ENCODE results near the gene S100PBP. TPM values are rescaled to one million over a fixed set of nuclear protein-coding genes. Genes with fewer than 3 reads are reported as not detected.

Gene S100PBP
- total RNA-seq, 1 donor from 2014 or later, result 53.8 TPM

GRCh38 chr1:32770741-32771548, 46.5 kb upstream of the S100PBP start:
- Mint-ChIP-seq H3K4me3 (no peak overlapping the region), H3K4me1 (ENCODE audit: unreplicated experiment) (peaks cover 38% of the 10 kb centered on the region), H3K27ac (no peak overlapping the region), H3K27me3 (no peaks in the 10 kb centered on the region), H3K36me3 (peaks cover 21% of the 10 kb centered on the region), H3K9me3 (no peaks in the 10 kb centered on the region)
- no peak for TF ChIP-seq CTCF (conservative IDR thresholded peaks at IDR 0.05)
- DNase-seq (ENCODE audit: extremely low spot score, unreplicated experiment), result no peak

- Mint-ChIP-seq H3K4me1 (ENCODE audit: unreplicated experiment) (peaks cover 31% of the 10 kb centered on the region), H3K36me3 (peaks cover 24% of the 10 kb centered on the region), H3K9me3 (no peaks in the 10 kb centered on the region), H3K27me3 (no peaks in the 10 kb centered on the region), H3K27ac (no peak overlapping the region), H3K4me3 (no peak overlapping the region)
- no peak for DNase-seq (ENCODE audit: extremely low spot score, unreplicated experiment)
- no peak for TF ChIP-seq CTCF (conservative IDR thresholded peaks at IDR 0.05)
These were observed 45.7 kb upstream of the S100PBP start for GRCh38 chr1:32771561-32772280.

- TF ChIP-seq CTCF (conservative IDR thresholded peaks at IDR 0.05), result no peak
- peak overlapping the region; percentile 65 for H3K4me3 Mint-ChIP-seq
- peaks cover 24% of the 10 kb centered on the region for H3K4me1 Mint-ChIP-seq (ENCODE audit: unreplicated experiment)
- H3K27ac Mint-ChIP-seq, result peak overlapping the region; percentile 88
- no peaks in the 10 kb centered on the region for H3K27me3 Mint-ChIP-seq
- H3K9me3 Mint-ChIP-seq, result no peaks in the 10 kb centered on the region
- H3K36me3 Mint-ChIP-seq, result peaks cover 20% of the 10 kb centered on the region
- DNase-seq (ENCODE audit: extremely low spot score, unreplicated experiment), result no peak
These were observed 45.0 kb upstream of the S100PBP start for GRCh38 chr1:32772281-32773017.

GRCh38 chr1:32773018-32773763, 44.3 kb upstream of the S100PBP start:
- peaks cover 22% of the 10 kb centered on the region for H3K4me1 Mint-ChIP-seq (ENCODE audit: unreplicated experiment)
- no peaks in the 10 kb centered on the region for H3K9me3 Mint-ChIP-seq
- peak; percentile 85 for DNase-seq (ENCODE audit: extremely low spot score, unreplicated experiment)
- H3K27ac Mint-ChIP-seq, result peak overlapping the region; percentile 88
- no peaks in the 10 kb centered on the region for H3K27me3 Mint-ChIP-seq
- H3K4me3 Mint-ChIP-seq, result peak overlapping the region; percentile 65
- H3K36me3 Mint-ChIP-seq, result peaks cover 27% of the 10 kb centered on the region
- TF ChIP-seq CTCF (conservative IDR thresholded peaks at IDR 0.05), result peak; percentile 96

Measured in type B pancreatic cell (in vitro differentiated cells).